A549 (cell line): ENCODE data around the gene PPP1R1B. TPM values are rescaled to one million over a fixed set of nuclear protein-coding genes. Genes with fewer than 3 reads are reported as not detected.

ENCODE experiments used
- ATAC-seq, 2 experiments: fragments of 200-7000 bp in 1 of 2; fragments of >200 bp in 1 of 2; cut with Nextera tagmentation in 1 of 2; cut with Tn5 transposase in 1 of 2; 3 replicates each; pipeline versions ENCODE4 v1.8.0 to v1.9.1; 2018 to 2020; ENCODE audit warnings: mild to moderate bottlenecking in 1 of 2, moderate library complexity in 1 of 2
- CTCF ChIA-PET: fragments of 300-600 bp; sonication (Branson Sonifier 250); formaldehyde crosslinking; extraction: SDS; loops from one replicate; lab custom pipeline; 2021; ENCODE audit warnings: antibody characterized with exemption, inconsistent platforms; lab: Yijun Ruan, JAX
- POLR2A ChIA-PET: fragments of 350-600 bp; formaldehyde crosslinking; extraction: SDS; loops from one replicate; lab custom pipeline; 2021; ENCODE audit warnings: antibody characterized with exemption, inconsistent platforms; lab: Yijun Ruan, JAX
- DNase-seq, 2 experiments: peaks; one replicate each; pipeline versions ENCODE4 v3.0.0 to v3.0.0-alpha.2; 2011 to 2016; ENCODE audit warnings: low read depth in 1 of 2, low spot score in 1 of 2
- FAIRE-seq: peaks from 2 replicates; lab custom pipeline; 2011; peaks lifted over from hg19 to GRCh38; lab: Jason Lieb, UNC
- H3K27ac ChIP-seq, 2 experiments: fragments of >200 bp; sonication (Bioruptor Twin); formaldehyde crosslinking; 3 replicates each; pipeline ENCODE4 v1.5.1; 2016 to 2017
- H3K4me1 ChIP-seq: fragments of >200 bp; sonication (Bioruptor Twin); formaldehyde crosslinking; 3 replicates; pipeline ENCODE4 v1.6.1; 2016
- H3K4me2 ChIP-seq: fragments of >200 bp; sonication (Bioruptor Twin); formaldehyde crosslinking; 3 replicates; pipeline ENCODE4 v1.6.1; 2016
- H3K4me3 ChIP-seq: fragments of >200 bp; sonication (Bioruptor Twin); formaldehyde crosslinking; 3 replicates; pipeline ENCODE4 v1.5.1; 2016
- H3K9me3 ChIP-seq: fragments of >200 bp; sonication (Bioruptor Twin); formaldehyde crosslinking; 3 replicates; pipeline ENCODE4 v1.6.1; 2016
- CBX8 ChIP-seq: fragments of 200-600 bp; sonication (generic); IDR thresholded peaks from 2 replicates; pipeline ENCODE4 v1.6.1; 2016
- EHF ChIP-seq: fragments of 250-450 bp; sonication (Bioruptor Pico); IDR thresholded peaks from 2 replicates; pipeline ENCODE4 v1.5.0; 2020; ENCODE audit warnings: mild to moderate bottlenecking
- EHMT2 ChIP-seq: fragments of 200-600 bp; sonication (generic); IDR thresholded peaks from 2 replicates; pipeline ENCODE4 v1.6.1; 2016; ENCODE audit warnings: antibody characterized with exemption, low read depth, mild to moderate bottlenecking, moderate library complexity
- EP300 ChIP-seq, 2 experiments: fragments of >200 bp; sonication (Bioruptor Twin); formaldehyde crosslinking; IDR thresholded peaks; 2 replicates in 1 of 2; 3 replicates in 1 of 2; pipeline ENCODE4 v1.6.1; 2016 to 2017
- FOXS1 ChIP-seq: fragments of 250-450 bp; sonication (Bioruptor Pico); IDR thresholded peaks from 2 replicates; pipeline ENCODE4 v1.5.0; 2020; ENCODE audit warnings: mild to moderate bottlenecking, moderate library complexity
- GATA3 ChIP-seq: IDR thresholded peaks from 2 replicates; pipeline ENCODE4 v1.6.1; 2012; ENCODE audit warnings: borderline replicate concordance
- HDAC2 ChIP-seq: fragments of 200-600 bp; sonication (generic); IDR thresholded peaks from 2 replicates; pipeline ENCODE4 v1.6.1; 2016
- HOXB5 ChIP-seq: fragments of 250-450 bp; sonication (Bioruptor Pico); IDR thresholded peaks from 2 replicates; pipeline ENCODE4 v1.5.0; 2020; ENCODE audit warnings: mild to moderate bottlenecking, moderate library complexity
- JUN ChIP-seq, 2 experiments: fragments of >200 bp; sonication (Bioruptor Twin); formaldehyde crosslinking; IDR thresholded peaks; 2 replicates in 1 of 2; 3 replicates in 1 of 2; pipeline ENCODE4 v1.6.1; 2016 to 2017
- KDM5A ChIP-seq: fragments of 200-600 bp; sonication (generic); IDR thresholded peaks from 2 replicates; pipeline ENCODE4 v1.6.1; 2016; ENCODE audit warnings: antibody characterized with exemption, mild to moderate bottlenecking
- MAFK ChIP-seq: fragments of 450-650 bp; IDR thresholded peaks from 2 replicates; pipeline ENCODE4 v1.6.1; 2014; ENCODE audit not compliant: partially characterized antibody
- NPAS2 ChIP-seq: fragments of 250-450 bp; sonication (Bioruptor Pico); IDR thresholded peaks from 2 replicates; pipeline ENCODE4 v1.8.0; 2022; ENCODE audit warnings: mild to moderate bottlenecking, moderate library complexity, borderline replicate concordance
- PHF8 ChIP-seq: fragments of 200-600 bp; sonication (generic); IDR thresholded peaks from 2 replicates; pipeline ENCODE4 v1.6.1; 2016; ENCODE audit warnings: low read depth, mild to moderate bottlenecking, antibody characterized with exemption, moderate library complexity, borderline replicate concordance
- POLR2AphosphoS2 ChIP-seq: conservative IDR thresholded peaks from 2 replicates; pipeline ENCODE4 v1.6.1; 2012; ENCODE audit warnings: low read length, improper control_type of control experiment, inconsistent platforms
- RCOR1 ChIP-seq: fragments of 150-350 bp; IDR thresholded peaks from 2 replicates; pipeline ENCODE4 v1.6.1; 2014; ENCODE audit warnings: antibody characterized with exemption, low read length, low read depth
- SREBF2 ChIP-seq: fragments of 450-650 bp; IDR thresholded peaks from 2 replicates; pipeline ENCODE4 v1.6.1; 2014; ENCODE audit warnings: mild to moderate bottlenecking, moderate library complexity
- TFCP2L1 ChIP-seq: fragments of 250-450 bp; sonication (Bioruptor Pico); IDR thresholded peaks from 2 replicates; pipeline ENCODE4 v1.5.0; 2021; ENCODE audit warnings: mild to moderate bottlenecking
- USF2 ChIP-seq: fragments of 450-650 bp; IDR thresholded peaks from 2 replicates; pipeline ENCODE4 v1.6.1; 2014; ENCODE audit warnings: antibody characterized with exemption
- ZC3H11A ChIP-seq: fragments of 450-650 bp; IDR thresholded peaks from 2 replicates; pipeline ENCODE4 v1.6.1; 2014; ENCODE audit warnings: antibody characterized with exemption, mild to moderate bottlenecking
- WGBS: methylation state at CpG from one replicate; pipeline ENCODE4 v1.1.6; 2017; ENCODE audit errors: missing lambda C conversion rate; 5-methylcytosine and 5-hydroxymethylcytosine counted together
- polyA minus RNA-seq: library from RNA; depleted of rRNA, polyadenylated mRNA; stranded (reverse); fragments of >200 nt; gene quantifications from 2 replicates; pipeline ENCODE4 v1.2.3, GENCODE V29; 2011; rRNA and poly(A)+ RNA removed
- polyA plus RNA-seq, 4 experiments: library from polyadenylated mRNA; depleted of rRNA in 3 of 4; stranded (reverse); fragments of >200 nt; fragmentation: RNase III in 1 of 4; extraction: RNeasy Plus Mini Kit Qiagen cat#74134 plus additional on column Dnase treatment in 1 of 4; gene quantifications; 2 replicates in 3 of 4; 3 replicates in 1 of 4; pipeline ENCODE4 v1.2.3, GENCODE V29; 2011 to 2017

The PPP1R1B gene
- 0.07 and 0.10 TPM in 2 replicates for polyA plus RNA-seq (2011; rRNA removed)
- 0.03 TPM in 1 of 2 replicates, not detected in the other for polyA plus RNA-seq (2012; cell fraction: cytosol; rRNA removed)
- polyA plus RNA-seq (2012; cell fraction: nucleus; rRNA removed), result not detected in 2 replicates
- polyA plus RNA-seq (2017; fragmentation: RNase III; extraction: RNeasy Plus Mini Kit Qiagen cat#74134 plus additional on column Dnase treatment), result not detected in 3 replicates
- polyA minus RNA-seq, result not detected in 2 replicates

DNA sequence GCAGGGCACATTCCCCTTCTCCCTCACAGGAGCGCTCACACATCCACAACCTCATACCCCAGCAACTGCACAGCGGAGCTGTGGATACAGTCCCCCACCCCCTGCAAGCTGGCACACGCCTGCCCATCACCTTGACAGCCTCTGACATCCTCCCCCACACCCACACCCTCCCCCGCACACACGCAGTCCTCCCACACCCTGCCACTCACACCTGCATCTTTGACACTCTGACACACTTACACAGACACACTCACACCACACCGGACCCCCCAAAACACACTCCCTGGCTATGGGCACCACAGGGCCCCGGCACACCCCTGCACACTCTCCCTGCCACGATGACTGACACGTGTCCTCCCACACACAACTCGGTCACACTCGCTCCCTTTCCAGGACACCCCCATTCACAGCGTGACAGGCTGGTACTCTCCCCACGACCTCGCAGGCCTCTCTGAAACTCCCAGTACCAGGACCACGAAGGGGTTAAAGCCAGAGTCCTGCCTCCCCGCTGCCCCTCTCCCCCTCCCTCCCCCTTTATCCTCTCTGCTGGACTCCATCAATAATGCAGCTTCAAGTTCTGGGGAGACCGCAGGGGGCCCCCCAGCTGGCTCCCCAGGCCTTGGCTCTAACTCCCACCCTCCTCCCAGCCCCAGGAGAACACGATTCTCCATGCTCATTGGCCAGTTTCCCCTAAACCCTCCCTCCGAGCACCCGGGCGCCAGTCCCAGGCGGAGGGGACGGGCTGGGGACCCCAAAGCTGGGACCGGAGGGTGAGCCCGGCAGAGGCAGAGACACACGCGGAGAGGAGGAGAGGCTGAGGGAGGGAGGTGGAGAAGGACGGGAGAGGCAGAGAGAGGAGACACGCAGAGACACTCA is at the start of gene PPP1R1B:
PPP1R1B (plus strand) TSS at position 782 of the 876 bp plus-strand sequence. CDS start 441 bp downstream, outside the sequence.
- no peak for TF ChIP-seq POLR2AphosphoS2
- TF ChIP-seq CBX8, result no peak
- no peak for TF ChIP-seq KDM5A
- no peak for TF ChIP-seq HOXB5
- TF ChIP-seq USF2, result no peak
- peaks cover 14% of the 10 kb centered on the region; the same call in 2 of the 3 replicates for H3K4me1 ChIP-seq
- H3K9me3 ChIP-seq, result no peaks in the 10 kb centered on the region
- no peak for DNase-seq
- peak within 1 kb of the TSS in 1 of 2 experiments; percentile 19; a peak in 2 of 6 replicates for H3K27ac ChIP-seq
- H3K4me2 ChIP-seq, result peak within 1 kb of the TSS; percentile 76
- peak within 1 kb of the TSS; percentile 25 for H3K4me3 ChIP-seq
- FAIRE-seq, result no peak
- CTCF ChIA-PET, result interaction anchor here (0.8 to 58.8 kb wide), 11 partner anchors 8 to 428 kb away, joined by 3 to 1581 read pairs (median 4); partner anchors contain the start of genes ERBB2, MIEN1, NEUROD2 and PGAP3
- WGBS, result 59% methylated on average over 29 of the region's 29 CpGs
- ATAC-seq, result no peak
- POLR2A ChIA-PET, result no interaction called here

DNA sequence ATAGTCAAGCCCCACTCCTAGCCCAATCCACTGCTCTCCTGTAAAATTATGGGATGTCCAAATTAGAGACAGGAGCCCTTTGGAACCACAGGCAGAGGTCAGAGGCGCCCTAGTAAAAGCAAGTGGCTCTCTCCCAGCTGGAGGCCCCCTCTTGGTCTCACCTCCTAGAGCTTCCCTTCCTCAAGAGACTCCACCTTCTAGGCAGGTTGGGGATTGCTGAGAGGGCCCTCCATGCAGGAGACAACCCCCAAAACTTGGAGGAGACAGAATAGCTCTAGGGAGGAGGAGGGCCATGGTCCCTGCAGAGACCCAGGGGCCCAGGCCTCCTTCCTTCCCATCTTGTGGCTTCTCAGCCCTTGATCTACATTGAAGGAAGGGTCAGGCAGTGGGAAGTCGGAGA is 48.5 kb upstream of the PPP1R1B start:
- Histone ChIP-seq H3K9me3 (no peaks in the 10 kb centered on the region), H3K27ac (no peak overlapping the region), H3K4me2 (no peak overlapping the region), H3K4me3 (no peak overlapping the region), H3K4me1 (peaks cover 5% of the 10 kb centered on the region; the same call in 2 of the 3 replicates)
- ChIA-PET CTCF (interaction anchor here (0.9 to 8.8 kb wide), 9 partner anchors 9 to 372 kb away, joined by 3 to 145 read pairs (median 13); no protein-coding TSS in a partner anchor), POLR2A (no interaction called here)
- DNase-seq (no peak), ATAC-seq (no peak)
- no peak for TF ChIP-seq FOXS1 (CRISPR knock-in tag)
- TF ChIP-seq PHF8, result no peak
- TF ChIP-seq EP300 (IDR thresholded peaks at IDR 0.05), result no peak
- TF ChIP-seq MAFK, result no peak
- TF ChIP-seq SREBF2, result no peak
- no peak for TF ChIP-seq TFCP2L1 (CRISPR knock-in tag)
- no peak for TF ChIP-seq RCOR1
- TF ChIP-seq, all 56 proteins: peak for 0
- no peak for FAIRE-seq
- 34% methylated on average over 2 of the region's 2 CpGs for WGBS

GRCh38 chr17:39579318-39580081 is 47.3 kb upstream of the PPP1R1B start:
- POLR2A ChIA-PET, result interaction anchor here (0.6 kb wide), 1 partner anchor 15 kb away, joined by 3 read pairs; no protein-coding TSS in a partner anchor
- DNase-seq (no peak), ATAC-seq (no peak), FAIRE-seq (no peak)
- H3K4me2 ChIP-seq, result no peak overlapping the region
- no peaks in the 10 kb centered on the region; the same call in 2 of the 3 replicates for H3K4me1 ChIP-seq
- H3K27ac ChIP-seq, result no peak overlapping the region
- WGBS, result 41% methylated on average over 8 of the region's 8 CpGs
- no peaks in the 10 kb centered on the region for H3K9me3 ChIP-seq
- no peak overlapping the region for H3K4me3 ChIP-seq
- TF ChIP-seq JUN (IDR thresholded peaks at IDR 0.05) (no peak), FOXS1 (CRISPR knock-in tag) (no peak), CBX8 (no peak), EHF (CRISPR knock-in tag) (no peak), KDM5A (no peak), ZC3H11A (no peak), HDAC2 (no peak), EHMT2 (no peak), NPAS2 (CRISPR knock-in tag) (no peak), GATA3 (no peak)
- CTCF ChIA-PET, result interaction anchor here (0.5 to 8.8 kb wide), 5 partner anchors 10 to 158 kb away, joined by 3 to 145 read pairs (median 5); no protein-coding TSS in a partner anchor
